Tibial nerve (tissue), 4 donors: ENCODE results near the gene TFR2. TPM values are rescaled to one million over a fixed set of nuclear protein-coding genes. Genes with fewer than 3 reads are reported as not detected.

Experiments
- DNase-seq, 2 donors: peaks; one replicate each; pipeline ENCODE4 v3.0.0-alpha.2; 2019; ENCODE audit warnings: low spot score in 2 of 2
- H3K27ac ChIP-seq, 4 donors: fragments of 200-600 bp; sonication (generic) in 3 of 4; one replicate each; pipeline ENCODE4 v1.5.1; 2017 to 2019; ENCODE audit warnings: mild to moderate bottlenecking in 1 of 4
- H3K27me3 ChIP-seq, 2 donors: fragments of 200-600 bp; sonication (generic) in 1 of 2; one replicate each; pipeline versions ENCODE4 v1.5.1 to v1.6.0; 2017 to 2019
- H3K36me3 ChIP-seq, 3 donors: fragments of 200-600 bp; sonication (generic); one replicate each; pipeline ENCODE4 v1.5.1; 2018 to 2019
- H3K4me1 ChIP-seq, 4 donors: fragments of 200-600 bp; sonication (generic) in 3 of 4; one replicate each; pipeline ENCODE4 v1.5.1; 2017 to 2019
- H3K4me3 ChIP-seq, 4 donors: fragments of 200-600 bp; sonication (generic) in 3 of 4; one replicate each; pipeline ENCODE4 v1.5.1; 2017 to 2019; ENCODE audit warnings: mild to moderate bottlenecking in 1 of 4, moderate library complexity in 1 of 4
- H3K9me3 ChIP-seq, 4 donors: fragments of 200-600 bp; sonication (generic) in 3 of 4; one replicate each; pipeline ENCODE4 v1.5.1; 2017 to 2019
- CTCF ChIP-seq, 5 experiments: fragments of 200-600 bp in 3 of 5; fragments of 450-650 bp in 2 of 5; sonication (generic) in 3 of 5; IDR thresholded peaks; one replicate each; pipeline ENCODE4 v1.5.1; 2016 to 2019; ENCODE audit warnings: antibody characterized with exemption in 5 of 5, mild to moderate bottlenecking in 3 of 5, moderate library complexity in 2 of 5
- EP300 ChIP-seq, 2 donors: sonication (generic); formaldehyde crosslinking; IDR thresholded peaks; one replicate each; pipeline ENCODE4 v1.6.1; 2017; ENCODE audit warnings: antibody characterized with exemption in 2 of 2, mild to moderate bottlenecking in 1 of 2
- POLR2A ChIP-seq, 2 donors: fragments of 450-650 bp; IDR thresholded peaks; one replicate each; pipeline ENCODE4 v1.6.1; 2017; ENCODE audit warnings: antibody characterized with exemption in 2 of 2, mild to moderate bottlenecking in 2 of 2, moderate library complexity in 2 of 2
- WGBS, 2 donors: methylation state at CpG; one replicate each; pipeline ENCODE4 v1.1.5; 2018; 5-methylcytosine and 5-hydroxymethylcytosine counted together
- total RNA-seq, 4 donors: library from RNA; depleted of rRNA; stranded (reverse); fragments of >200 nt; gene quantifications; one replicate each; pipeline ENCODE4 v1.1.0, GENCODE V29; 2016

TFR2 gene
- total RNA-seq, 4 donors from 2014 or later = 2.1 TPM; not detected in 3

- Histone ChIP-seq H3K36me3 (peaks cover 0 to 4% (median 0%) of the 10 kb centered on the region in 3 donors), H3K27ac (peak overlapping the region in 1 of 4 donors; percentile 91), H3K9me3 (no peaks in the 10 kb centered on the region), H3K27me3 (no peaks in the 10 kb centered on the region), H3K4me3 (no peak overlapping the region), H3K4me1 (peaks cover 0 to 52% (median 8%) of the 10 kb centered on the region in 4 donors)
- DNase-seq = no peak
- 88 to 92% methylated on average over 12 of the region's 12 CpGs for WGBS, 2 donors
- TF ChIP-seq POLR2A (IDR thresholded peaks at IDR 0.05) (no peak), CTCF (IDR thresholded peaks at IDR 0.05) (no peak)
These were observed 35.0 kb downstream of the TFR2 start for GRCh38 chr7:100606313-100606712.

DNA sequence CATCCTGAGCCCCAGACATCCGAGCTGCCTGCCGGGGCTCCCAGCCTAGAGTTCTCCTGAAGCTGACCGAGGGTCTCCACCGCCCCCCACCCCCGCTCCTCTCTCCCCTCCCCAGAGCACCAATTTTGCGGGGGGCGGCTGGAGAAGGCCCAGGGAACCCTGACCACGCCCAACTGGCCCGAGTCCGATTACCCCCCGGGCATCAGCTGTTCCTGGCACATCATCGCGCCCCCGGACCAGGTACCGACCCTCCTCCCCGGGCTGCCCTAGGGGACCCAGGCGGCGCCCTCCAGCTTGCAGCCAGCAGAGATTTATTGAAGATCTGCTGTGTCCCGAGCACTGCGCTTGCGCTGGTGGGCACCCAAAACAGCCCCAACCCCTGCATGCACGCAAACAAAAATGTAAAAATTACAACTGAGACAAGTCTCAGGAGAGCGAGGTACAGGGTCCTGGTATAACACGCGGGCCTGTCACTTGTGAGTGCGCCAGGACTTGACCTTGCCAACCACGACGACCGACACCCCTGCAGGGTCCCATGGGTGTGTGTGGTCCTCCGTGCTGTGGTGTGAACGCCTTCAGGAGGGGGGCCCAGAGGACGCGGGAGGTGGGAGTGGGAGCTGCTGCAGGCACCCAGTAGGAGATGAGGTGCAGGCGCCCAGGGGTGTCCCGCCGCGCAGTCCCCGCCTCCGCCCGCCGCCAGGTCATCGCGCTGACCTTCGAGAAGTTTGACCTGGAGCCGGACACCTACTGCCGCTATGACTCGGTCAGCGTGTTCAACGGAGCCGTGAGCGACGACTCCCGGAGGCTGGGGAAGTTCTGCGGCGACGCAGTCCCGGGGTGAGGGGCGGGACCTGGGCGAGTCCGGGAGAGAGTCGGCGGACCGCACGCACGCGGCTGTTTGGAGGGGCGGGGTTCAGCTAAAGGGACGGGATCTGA lies 36.1 kb downstream of the TFR2 start:
- H3K9me3 ChIP-seq = no peaks in the 10 kb centered on the region
- peaks cover 0 to 4% (median 0%) of the 10 kb centered on the region in 3 donors for H3K36me3 ChIP-seq
- H3K27ac ChIP-seq = peak overlapping the region; percentile 70 to 91 (median 86)
- no peak for DNase-seq
- H3K27me3 ChIP-seq = no peaks in the 10 kb centered on the region
- WGBS, 2 donors = 8 to 14% methylated on average over 49 to 56 of the region's 68 CpGs
- peak overlapping the region; percentile 60 to 85 (median 74) for H3K4me3 ChIP-seq
- H3K4me1 ChIP-seq = peaks cover 0 to 58% (median 8%) of the 10 kb centered on the region in 4 donors
- TF ChIP-seq CTCF (IDR thresholded peaks at IDR 0.05) (no peak), EP300 (IDR thresholded peaks at IDR 0.05) (no peak), POLR2A (IDR thresholded peaks at IDR 0.05) (no peak)

- H3K4me1 ChIP-seq = peaks cover 0 to 66% (median 8%) of the 10 kb centered on the region in 4 donors
- WGBS, 2 donors = 1% methylated on average over 17 to 49 of the region's 70 CpGs
- peak; percentile 50 to 57 for DNase-seq
- TF ChIP-seq CTCF (IDR thresholded peaks at IDR 0.05) (peak; percentile 34 to 75 (median 47)), EP300 (IDR thresholded peaks at IDR 0.05) (peak in 1 of 2 donors; percentile 61), POLR2A (IDR thresholded peaks at IDR 0.05) (peak; percentile 35 to 71)
- H3K27ac ChIP-seq = peak overlapping the region; percentile 70 to 91 (median 86)
- H3K36me3 ChIP-seq = peaks cover 0 to 4% (median 0%) of the 10 kb centered on the region in 3 donors
- no peaks in the 10 kb centered on the region for H3K27me3 ChIP-seq
- H3K4me3 ChIP-seq = peak overlapping the region; percentile 60 to 85 (median 74)
- H3K9me3 ChIP-seq = no peaks in the 10 kb centered on the region
These were observed 37.0 kb downstream of the TFR2 start for GRCh38 chr7:100604028-100604975.

DNA sequence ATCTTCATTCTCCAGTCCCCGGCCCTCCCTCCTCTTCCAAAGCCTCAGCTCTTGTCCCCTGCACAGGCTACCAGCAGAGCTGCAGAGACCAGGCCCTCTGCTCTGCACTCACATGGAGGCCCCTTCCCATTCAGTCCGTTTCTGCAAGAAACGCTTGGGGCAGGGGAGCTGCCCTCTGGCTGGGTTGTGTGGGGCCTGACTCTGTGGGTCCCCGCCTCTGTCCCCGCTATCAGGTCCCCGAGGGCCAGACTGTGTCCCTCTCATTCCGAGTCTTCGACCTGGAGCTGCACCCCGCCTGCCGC lies 37.7 kb downstream of the TFR2 start:
- TF ChIP-seq POLR2A (IDR thresholded peaks at IDR 0.05) = no peak
- TF ChIP-seq EP300 (IDR thresholded peaks at IDR 0.05) = no peak
- no peak for TF ChIP-seq CTCF (IDR thresholded peaks at IDR 0.05)
- 8 to 9% methylated on average over 7 to 9 of the region's 10 CpGs for WGBS, 2 donors
- no peaks in the 10 kb centered on the region for H3K27me3 ChIP-seq

More for the DNA sequence above, 37.7 kb downstream of the TFR2 start:
- peaks cover 0 to 66% (median 8%) of the 10 kb centered on the region in 4 donors for H3K4me1 ChIP-seq
- no peaks in the 10 kb centered on the region for H3K9me3 ChIP-seq
- H3K36me3 ChIP-seq = peaks cover 0 to 4% (median 0%) of the 10 kb centered on the region in 3 donors
- H3K27ac ChIP-seq = peak overlapping the region; percentile 70 to 91 (median 86)
- DNase-seq = no peak
- H3K4me3 ChIP-seq = peak overlapping the region; percentile 60 to 85 (median 74)
